Hematopoietic multipotent progenitor cell treated with erythropoietin and hydrocortisone succinate and interleukin-3 and kit ligand, for 6 days (in vitro differentiated cells): Measurements from ENCODE around the gene ACTR3.
"Not testable (repeated sequence)": the region's sequence is repeated elsewhere in the genome, so short reads cannot be mapped to it uniquely, and the experiment has no call there.

Experiments used
- DNase-seq: peaks from one replicate; pipeline ENCODE4 v3.0.0-alpha.2; 2015

Gene ACTR3

DNA sequence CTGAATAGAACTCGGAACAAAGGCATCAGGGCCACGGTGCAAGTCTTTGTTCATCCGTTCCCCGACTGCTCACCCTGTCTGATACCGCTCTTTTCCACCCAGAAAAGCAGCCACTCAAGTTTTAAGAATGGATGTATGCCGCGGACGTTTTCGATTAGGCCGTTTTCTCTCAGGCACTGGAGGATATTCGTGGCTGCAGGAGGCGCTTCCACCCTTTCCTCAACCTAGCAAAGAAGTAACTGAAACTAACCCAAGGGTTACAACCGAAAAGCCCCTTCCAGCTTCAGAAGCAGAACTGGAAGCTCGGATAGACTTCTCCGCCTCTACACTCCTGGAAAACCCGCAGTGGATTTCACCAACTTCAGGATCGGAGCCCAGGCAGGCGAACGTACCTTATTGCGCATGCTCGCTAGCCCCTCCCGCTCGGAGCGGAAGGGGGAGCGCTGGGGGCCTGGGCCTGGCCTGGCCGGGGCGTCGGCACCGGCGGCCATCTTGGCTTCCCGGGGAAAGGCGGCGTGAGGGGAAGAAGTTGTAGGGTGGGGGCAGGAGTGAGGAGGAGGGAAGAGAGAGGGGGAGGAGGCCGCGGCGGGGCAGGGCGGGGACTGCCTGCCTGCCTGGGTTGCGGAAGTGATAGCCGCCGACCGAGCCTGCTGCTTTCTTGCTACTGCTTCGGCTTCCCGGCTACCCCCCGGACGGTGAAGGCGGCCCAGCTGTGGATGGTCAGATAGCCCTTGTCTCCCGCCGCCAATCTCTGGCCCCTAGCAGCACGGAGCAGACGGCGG lies at the start of gene ACTR3:
Gene ACTR3 (plus strand): TSS at position 619 of the 782 bp plus-strand sequence. CDS start 191 bp downstream, outside the sequence.
- peak; percentile 98 for DNase-seq

DNA sequence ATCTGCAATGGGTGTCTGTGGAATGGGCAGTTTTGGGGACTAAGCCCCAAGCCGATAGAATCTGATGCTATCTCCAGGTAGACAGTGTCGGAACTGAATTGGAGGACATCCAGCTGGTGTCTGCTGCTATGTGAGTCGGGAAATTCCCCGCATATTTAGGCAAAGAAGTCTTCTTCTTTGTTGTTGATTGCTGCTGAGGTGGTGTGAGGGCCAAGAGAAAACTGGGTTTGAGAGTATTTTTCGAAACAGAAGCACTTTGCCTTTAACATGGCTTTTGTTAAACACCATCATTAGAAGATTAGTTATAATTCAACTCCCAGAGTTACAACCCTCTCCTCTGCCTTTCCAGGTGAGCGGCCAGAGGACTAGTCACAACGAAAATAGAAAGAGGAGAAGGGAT lies 49.4 kb upstream of the ACTR3 start:
- DNase-seq, result no peak

- no peak for DNase-seq
Measured at GRCh38 chr2:113842919-113843736, 46.8 kb upstream of the ACTR3 start.

DNA sequence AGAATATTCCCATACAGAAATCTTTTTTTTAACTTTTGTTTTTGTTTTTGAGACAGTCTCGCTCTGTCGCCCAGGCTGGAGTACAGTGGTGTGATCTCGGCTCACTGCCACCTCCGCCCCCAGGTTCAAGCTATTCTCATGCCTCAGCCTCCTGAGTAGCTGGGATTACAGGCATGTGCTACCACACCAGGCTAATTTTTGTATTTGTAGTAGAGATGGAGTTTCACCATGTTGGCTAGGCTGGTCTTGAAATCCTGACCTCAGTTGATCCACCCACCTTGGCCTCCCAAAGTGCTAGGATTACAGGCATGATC lies 46.2 kb upstream of the ACTR3 start:
- not testable (repeated sequence) for DNase-seq

DNA sequence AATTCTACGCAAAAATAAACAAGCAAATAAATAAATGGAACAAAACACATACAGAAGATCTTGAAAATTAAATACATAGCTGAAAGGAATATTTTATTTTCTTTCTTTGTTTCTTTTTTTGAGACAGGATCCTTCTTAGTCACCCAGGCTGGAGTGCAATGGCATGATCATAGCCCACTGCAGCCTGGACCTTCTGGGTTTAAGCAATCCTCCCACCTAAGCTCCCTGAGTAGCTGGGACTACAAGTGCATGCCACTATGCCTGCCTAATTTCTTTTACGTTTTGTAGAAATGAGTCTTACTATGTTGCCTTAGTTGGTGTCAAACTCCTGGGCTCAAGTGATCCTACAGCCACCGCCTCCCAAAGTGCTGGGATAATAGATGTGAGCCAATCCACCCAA lies 44.6 kb upstream of the ACTR3 start:
- DNase-seq, result no peak

DNA sequence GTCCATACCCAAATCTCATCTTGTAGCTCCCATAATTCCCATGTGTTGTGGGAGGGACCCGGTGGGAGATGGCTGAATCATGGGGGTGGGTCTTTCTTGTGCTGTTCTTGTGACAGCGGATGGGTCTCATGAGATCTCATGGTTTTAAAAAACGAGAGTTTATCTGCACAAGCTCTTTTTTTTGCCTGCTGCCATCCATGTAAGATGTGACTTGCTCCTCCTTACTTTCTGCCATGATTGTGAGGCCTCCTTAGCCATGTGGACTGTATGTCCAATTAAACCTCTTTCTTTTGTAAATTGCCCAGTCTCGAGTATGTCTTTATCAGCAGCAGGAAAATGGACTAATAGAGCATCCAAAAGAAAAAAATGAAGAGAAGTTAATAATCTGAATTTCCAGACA lies 44.1 kb upstream of the ACTR3 start:
- not testable (repeated sequence) for DNase-seq

DNA sequence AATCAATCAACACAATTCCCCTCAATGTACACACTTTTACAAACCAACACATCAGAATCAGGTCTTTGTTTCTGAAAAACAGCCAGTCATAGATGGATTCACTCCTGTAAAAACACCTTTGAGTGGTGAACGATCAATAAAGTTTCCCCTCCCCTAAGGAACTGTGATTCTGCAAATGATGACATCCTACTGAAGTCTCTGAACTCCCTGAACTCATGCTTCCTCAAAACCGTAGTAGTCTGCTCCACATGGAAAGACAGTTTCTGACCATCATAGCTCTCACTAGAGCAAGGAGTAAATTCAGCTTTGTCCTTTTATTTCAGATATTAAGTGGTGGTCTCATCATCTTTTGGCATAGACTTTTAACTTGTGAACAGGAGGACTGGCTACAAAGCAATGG lies 43.5 kb upstream of the ACTR3 start:
- DNase-seq, result no peak

DNA sequence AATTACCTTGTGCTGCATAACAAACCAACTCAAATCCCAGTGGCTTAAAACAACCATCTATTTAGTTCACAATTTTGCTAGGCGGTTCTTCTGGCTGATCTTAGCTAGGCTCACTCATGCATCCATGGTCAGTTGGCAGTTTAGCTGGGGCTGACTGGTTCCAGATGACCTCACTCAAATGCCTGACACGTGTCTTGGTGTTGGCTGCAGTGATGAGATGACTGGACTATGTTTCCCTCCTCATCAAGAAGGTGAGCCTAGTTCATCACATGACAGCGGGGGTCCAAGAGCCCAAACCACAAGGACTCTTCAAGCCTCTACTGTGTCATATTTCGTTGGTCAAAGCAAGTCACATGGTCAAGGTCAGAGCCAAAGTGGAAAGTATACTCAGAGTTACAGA lies 42.7 kb upstream of the ACTR3 start:
- no peak for DNase-seq

DNA sequence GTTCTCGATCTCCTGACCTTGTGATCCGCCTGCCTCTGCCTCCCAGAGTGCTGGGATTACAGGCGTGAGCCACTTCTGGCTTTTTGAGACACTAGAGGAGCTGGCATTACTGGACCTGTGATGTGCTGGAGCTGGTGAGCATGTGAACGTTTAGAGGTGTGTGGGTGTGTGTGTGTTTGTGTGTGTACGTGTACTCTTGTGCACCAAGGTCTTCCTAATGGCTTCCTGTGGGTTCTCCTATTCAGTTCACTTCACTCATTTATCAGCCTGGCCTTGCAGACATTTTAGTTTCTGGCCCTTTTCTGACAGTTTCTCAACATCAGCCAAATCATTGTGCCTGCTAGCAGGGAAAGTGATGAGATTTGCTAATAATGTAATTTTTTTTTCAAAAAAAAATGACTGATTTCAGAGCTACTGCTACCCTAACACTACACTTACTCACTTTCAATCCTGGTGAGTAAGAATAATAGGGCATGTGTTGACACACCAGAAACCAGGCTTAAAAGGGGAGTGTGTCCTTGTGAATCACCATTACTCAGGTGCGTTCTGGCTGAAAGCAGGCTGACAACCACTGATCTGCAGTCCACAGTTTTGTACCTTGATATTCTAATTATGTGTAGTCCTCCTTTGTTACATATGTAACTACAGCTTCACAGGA lies 41.0 kb upstream of the ACTR3 start:
- DNase-seq, result no peak

DNA sequence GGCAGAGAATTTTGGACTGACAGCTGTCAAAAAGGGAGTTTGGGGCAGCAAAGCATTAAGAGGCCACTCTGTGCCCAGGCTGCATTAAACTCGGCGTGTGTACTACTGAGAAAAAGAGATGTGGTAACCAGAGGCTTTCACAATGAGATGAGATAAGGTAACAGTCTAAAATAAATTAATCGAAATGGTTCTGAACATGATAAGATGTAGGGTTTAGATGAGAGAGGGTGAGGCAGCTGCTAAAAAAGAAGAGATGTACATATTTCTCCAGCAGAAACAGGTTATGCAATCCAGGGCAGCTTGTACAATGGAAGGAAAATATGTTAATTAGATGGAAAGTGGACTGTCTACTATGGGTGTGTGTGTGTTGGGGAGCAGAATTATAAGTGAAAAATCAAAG lies 39.2 kb upstream of the ACTR3 start:
- peak; percentile 75 for DNase-seq

DNA sequence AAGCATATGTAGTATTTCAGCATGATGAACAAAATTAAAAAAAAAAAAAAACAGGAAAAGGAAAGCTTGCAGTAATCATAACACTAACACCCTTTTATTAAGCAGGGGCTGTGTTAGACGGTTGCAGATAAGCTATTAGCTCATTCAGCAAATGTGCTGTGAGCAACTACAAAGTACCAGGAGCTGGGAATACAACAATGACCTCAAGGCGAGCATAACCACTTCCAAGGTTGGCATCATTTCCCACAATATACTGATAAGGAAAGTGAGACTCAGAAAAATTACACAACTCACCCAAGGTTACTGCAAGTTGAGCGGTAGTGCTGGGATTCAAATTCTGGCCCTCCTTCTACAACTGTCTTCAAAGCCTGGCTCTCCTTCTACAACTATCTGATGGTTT lies 38.2 kb upstream of the ACTR3 start:
- DNase-seq, result peak; percentile 30

DNA sequence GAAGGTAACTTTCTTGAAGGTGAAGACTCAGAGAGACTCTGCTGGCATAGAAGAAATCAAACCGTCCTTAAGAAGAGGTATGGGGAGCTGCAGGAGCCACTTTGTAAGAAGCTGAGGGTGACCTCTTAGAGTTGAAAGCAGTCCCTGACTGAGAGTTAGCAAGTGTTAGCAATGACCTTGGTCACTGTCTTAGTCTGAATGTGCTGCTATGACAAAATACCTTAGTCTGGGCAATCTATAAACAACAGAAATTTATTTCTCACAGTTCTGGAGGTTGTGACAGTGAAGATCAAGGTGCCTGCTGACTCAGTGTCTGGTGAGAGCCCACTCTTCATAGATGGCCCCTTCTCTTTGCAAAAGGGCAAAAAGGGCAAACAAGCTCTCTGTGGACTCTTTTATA lies 35.7 kb upstream of the ACTR3 start:
- no peak for DNase-seq

DNA sequence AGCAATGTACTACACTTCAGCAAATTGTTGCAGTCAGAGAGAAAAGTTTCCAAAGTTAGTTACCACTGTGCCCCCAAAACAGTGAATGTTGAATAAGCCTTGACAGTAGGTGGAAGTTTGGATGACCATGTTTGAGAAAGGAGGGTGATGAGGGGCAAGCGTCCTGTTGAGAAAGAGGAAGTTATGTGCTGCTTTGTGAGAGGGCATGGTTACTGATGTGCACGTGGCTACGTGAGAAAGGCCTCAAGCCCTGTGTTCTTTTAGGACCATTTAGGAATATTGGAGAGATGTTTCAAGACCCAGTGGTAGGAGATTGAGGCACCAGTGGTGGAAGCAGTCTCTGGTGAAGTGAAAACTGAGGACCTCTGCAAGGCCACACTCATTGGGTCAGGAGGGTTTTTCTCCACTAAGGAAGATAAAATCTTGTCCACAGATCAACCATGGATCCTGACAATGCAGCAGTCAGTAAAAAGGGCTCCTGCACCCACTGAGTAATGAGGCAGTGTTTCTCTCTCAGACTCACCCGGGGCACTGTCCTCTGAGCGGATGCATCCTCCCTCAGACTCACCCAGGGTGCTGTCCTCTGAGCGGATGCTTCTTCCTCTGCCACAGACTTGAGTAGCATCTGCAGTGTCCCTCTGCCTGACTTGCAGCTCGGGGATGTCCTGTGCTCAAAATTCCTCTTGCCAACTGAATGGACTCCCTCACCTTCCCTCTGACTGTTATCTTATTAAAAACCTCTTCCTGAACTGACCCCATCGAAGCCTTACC lies 34.7 kb upstream of the ACTR3 start:
- peak; percentile 58 for DNase-seq

GRCh38 chr2:113857464-113857863 lies 32.4 kb upstream of the ACTR3 start:
- peak; percentile 17 for DNase-seq

- DNase-seq, result no peak
Measured at GRCh38 chr2:113858764-113859163, 31.1 kb upstream of the ACTR3 start.

- no peak for DNase-seq
Measured at GRCh38 chr2:113861740-113862139, 28.1 kb upstream of the ACTR3 start.

DNA sequence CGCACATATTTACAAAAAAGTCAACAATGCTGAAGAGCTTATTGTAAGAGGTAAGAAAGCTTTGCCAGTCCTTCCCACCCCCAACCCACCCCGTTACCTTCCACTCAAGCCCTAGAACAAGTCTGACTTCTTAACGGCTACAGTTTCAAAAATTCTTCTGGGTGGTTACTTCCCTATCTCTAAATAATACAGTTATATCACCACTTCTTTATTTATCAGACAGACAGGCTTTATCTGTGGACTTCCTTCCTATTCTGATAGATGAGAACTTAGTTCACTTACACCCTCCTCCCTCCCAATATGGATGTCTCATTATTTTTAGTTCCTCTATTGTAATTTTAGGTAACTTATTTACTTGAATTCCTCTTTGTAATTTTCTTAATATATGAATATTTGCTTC lies 26.7 kb upstream of the ACTR3 start:
- peak; percentile 72 for DNase-seq

DNA sequence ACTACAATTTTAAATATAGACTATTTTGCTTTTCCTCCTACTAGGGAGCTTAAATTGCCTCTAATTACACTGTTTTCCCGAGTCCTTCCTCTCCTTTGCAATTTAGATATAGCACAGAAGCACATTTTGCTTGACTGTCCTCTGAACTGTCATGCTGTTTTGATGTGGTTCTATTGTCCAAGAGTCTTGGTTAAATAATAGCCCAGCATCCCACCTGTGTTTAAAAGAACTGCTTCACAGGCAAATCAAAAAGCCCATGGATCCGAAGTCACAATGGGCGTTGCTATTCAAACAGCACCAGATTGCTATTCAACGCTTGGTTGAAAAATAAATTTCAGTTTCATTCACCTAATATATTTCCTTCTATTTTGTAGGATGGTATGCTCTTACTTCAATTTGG lies 22.3 kb upstream of the ACTR3 start:
- DNase-seq, result no peak

DNA sequence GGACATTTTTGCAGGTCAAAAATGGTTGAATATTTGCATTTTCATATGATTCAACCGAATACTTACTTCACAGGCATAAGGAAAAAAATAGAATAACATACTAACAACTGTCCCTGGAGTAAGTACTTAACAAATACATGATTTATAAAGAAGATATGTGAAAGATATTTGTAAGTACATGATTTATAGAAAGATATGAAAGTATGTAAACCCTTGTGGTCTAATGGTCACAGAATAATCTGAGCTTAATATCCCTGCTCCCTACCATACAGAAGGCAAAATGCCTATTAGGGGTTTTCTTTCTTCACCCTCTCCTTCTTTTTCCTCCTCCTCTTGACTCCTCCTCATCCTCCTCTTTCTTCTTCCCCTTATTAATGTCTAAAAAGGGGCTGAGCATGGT lies 20.6 kb upstream of the ACTR3 start:
- no peak for DNase-seq

- no peak for DNase-seq
Measured at GRCh38 chr2:113872201-113872600, 17.7 kb upstream of the ACTR3 start.

GRCh38 chr2:113873867-113874266 lies 16.0 kb upstream of the ACTR3 start:
- DNase-seq, result no peak

GRCh38 chr2:113875135-113875534 lies 14.8 kb upstream of the ACTR3 start:
- DNase-seq, result no peak
